GM12891 (cell line): Measurements from ENCODE around the gene HOXD13.

ENCODE experiments used
- DNase-seq: peaks from one replicate; pipeline ENCODE4 v3.0.0; 2011; ENCODE audit warnings: low spot score; ENCODE audit not compliant: insufficient read length
- FAIRE-seq: peaks from 2 replicates; lab custom pipeline; 2011; peaks lifted over from hg19 to GRCh38; lab: Jason Lieb, UNC
- PAX5 ChIP-seq: IDR thresholded peaks from 2 replicates; pipeline ENCODE4 v1.6.1; 2011; ENCODE audit warnings: low read length, moderate library complexity, mild to moderate bottlenecking; ENCODE audit not compliant: insufficient read depth, severe bottlenecking
- POLR2A ChIP-seq: IDR thresholded peaks from 2 replicates; pipeline ENCODE4 v1.6.1; 2011; ENCODE audit warnings: low read depth, low read length, control low read depth
- POLR2AphosphoS5 ChIP-seq: IDR thresholded peaks from 2 replicates; pipeline ENCODE4 v1.6.1; 2011; ENCODE audit warnings: low read depth, low read length, control low read depth
- POU2F2 ChIP-seq: IDR thresholded peaks from 2 replicates; pipeline ENCODE4 v1.6.1; 2011; ENCODE audit warnings: low read depth, mild to moderate bottlenecking, control low read depth, low read length, moderate library complexity
- SPI1 ChIP-seq: IDR thresholded peaks from 2 replicates; pipeline ENCODE4 v1.6.1; 2011; ENCODE audit warnings: low read depth, low read length, control low read depth
- TAF1 ChIP-seq: IDR thresholded peaks from 2 replicates; pipeline ENCODE4 v1.6.1; 2011; ENCODE audit warnings: low read depth, low read length, control low read depth

HOXD13 gene

DNA sequence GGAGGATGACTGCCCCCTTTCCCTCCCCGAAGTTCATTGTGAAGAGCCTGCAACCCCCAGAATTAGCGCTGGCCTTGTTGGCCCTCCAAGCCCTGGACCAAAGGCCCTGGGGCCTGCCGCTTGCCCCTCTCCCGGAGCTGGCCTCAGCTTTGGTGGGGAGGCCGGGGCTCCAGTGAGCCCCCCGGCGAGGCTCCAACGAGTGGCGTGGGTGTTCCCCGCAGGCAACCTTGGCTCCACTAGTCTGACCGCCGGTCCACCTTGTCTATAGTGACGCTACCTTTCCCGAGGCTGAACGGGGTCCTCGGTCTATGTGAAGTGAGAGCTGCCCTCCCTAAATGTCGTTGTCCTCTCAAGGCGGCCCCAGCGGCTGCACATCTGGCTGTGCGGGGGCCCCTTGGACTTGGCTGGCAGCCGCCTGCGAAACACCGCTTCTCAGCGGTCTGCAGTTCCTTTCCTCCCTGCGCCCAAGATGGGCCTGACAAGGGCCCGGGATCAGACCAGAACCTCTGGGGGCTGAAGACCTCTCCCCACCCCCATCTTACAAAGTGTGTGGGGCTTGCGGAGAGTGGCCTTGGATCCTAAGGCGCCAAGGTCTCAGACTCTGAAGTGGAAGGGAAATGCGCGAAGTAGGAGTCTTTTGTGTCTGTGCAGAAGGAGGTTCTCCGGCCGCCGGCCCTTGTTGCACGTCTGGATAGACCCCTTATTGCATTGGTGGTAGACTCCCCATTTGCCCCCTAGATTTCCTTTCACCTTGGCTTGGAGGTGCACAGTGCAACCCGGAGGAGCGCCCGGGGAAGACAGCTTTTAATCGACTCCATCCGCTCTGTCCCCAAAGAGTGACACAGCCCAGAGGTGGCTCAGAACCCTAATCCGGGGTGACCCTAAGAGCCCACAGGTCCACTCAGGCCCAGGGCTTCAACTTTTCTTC is 20.1 kb downstream of the HOXD13 start:
- no peak for DNase-seq
- no peak for FAIRE-seq
- TF ChIP-seq POU2F2 (no peak), POLR2AphosphoS5 (no peak), POLR2A (no peak), SPI1 (no peak), TAF1 (no peak), PAX5 (no peak)

DNA sequence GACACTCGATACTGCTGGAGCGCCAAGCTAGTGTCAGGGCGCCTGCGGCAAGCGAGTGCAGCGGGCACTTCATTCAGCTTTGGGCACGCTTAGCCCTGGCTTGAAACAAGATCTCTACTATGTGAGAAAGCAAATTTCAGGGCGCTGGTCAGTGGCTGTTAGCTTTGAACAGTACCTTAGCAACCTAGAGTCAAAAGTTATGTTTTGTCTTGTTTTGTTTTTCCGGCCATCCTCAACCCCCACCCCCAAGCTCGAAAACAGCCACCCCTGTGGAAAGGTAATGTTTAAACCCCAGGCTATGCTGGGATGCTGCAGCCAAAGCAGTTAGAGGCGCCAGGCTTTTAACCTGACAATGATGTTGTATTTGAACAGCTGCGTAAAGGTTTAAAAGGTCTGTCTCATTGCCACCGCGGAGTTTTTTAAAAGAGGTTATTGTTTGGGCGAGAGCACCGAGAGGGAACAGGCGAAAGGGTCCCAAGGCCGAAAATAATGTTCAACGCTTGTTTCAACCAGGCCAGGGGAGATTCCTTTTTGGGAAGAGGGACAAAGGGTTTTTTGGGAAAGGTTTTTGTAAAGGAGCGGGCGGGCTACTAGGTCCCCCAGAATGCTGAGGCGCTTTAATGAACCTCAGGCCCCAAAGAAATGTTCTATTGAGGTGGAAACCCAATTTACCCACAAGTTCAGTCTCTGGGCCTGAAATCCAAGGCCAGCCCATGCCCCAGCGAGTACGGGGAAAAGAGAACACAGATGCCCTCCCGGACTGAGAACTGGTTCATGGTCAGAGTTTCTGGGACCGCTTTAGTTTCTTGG is 21.8 kb downstream of the HOXD13 start:
- DNase-seq (no peak), FAIRE-seq (no peak)

DNA sequence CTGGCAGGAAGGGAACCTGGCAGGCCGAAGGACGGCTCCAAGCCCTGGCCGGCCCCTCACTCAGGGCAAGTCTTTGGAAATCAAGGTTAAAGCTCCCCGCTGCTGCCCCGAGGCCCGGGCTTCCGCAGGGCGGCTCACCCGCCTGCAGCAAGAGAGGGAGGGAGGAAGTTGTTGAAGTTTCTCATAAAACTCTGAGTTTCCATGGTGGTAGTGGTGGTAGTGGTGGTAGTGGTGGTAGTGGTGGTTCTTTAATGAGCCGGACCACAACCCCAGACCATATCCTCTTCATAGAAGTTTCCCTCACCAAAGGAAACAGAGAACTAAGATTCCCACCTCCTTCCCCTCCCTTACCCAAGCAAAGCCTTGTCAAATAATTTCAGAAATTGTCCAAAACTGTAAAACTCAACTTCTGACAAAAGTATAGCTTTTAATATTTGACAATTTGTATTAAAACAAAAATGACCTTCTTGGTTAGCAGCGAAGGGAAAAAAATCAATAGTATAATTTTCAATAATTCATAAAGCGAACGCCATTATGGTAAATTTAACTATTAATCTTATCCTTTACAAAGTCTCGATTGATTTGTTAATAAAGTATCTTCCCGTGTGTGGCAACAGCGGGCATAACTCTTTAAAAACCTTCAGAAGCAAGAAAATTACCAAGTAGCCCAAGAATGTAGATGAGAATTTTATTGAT is 22.6 kb downstream of the HOXD13 start:
- TF ChIP-seq POLR2AphosphoS5 = no peak
- TF ChIP-seq TAF1 = no peak
- no peak for TF ChIP-seq POLR2A
- no peak for TF ChIP-seq PAX5
- no peak for TF ChIP-seq SPI1
- no peak for TF ChIP-seq POU2F2

More for the DNA sequence above, 21.8 kb downstream of the HOXD13 start:
- TF ChIP-seq POU2F2 (no peak), POLR2AphosphoS5 (no peak)

GRCh38 chr2:176115883-176116813 is 23.6 kb downstream of the HOXD13 start, which contains the start of gene HOXD10:
TSS of gene HOXD10 (plus strand) at chr2:176116778. CDS start at chr2:176116834, 56 bp downstream.
- no peak for FAIRE-seq
- no peak for TF ChIP-seq POLR2A
- no peak for TF ChIP-seq POLR2AphosphoS5
- TF ChIP-seq PAX5 = no peak
- TF ChIP-seq POU2F2 = no peak
- no peak for TF ChIP-seq TAF1
- no peak for TF ChIP-seq SPI1
- DNase-seq = no peak

More for the DNA sequence above, 22.6 kb downstream of the HOXD13 start:
- DNase-seq (no peak), FAIRE-seq (no peak)

GRCh38 chr2:176117162-176117822 is 24.8 kb downstream of the HOXD13 start:
- FAIRE-seq = no peak
- TF ChIP-seq POLR2AphosphoS5 = no peak
- TF ChIP-seq TAF1 = no peak
- no peak for TF ChIP-seq SPI1
- TF ChIP-seq PAX5 = no peak
- no peak for TF ChIP-seq POLR2A
- no peak for TF ChIP-seq POU2F2
- DNase-seq = no peak

DNA sequence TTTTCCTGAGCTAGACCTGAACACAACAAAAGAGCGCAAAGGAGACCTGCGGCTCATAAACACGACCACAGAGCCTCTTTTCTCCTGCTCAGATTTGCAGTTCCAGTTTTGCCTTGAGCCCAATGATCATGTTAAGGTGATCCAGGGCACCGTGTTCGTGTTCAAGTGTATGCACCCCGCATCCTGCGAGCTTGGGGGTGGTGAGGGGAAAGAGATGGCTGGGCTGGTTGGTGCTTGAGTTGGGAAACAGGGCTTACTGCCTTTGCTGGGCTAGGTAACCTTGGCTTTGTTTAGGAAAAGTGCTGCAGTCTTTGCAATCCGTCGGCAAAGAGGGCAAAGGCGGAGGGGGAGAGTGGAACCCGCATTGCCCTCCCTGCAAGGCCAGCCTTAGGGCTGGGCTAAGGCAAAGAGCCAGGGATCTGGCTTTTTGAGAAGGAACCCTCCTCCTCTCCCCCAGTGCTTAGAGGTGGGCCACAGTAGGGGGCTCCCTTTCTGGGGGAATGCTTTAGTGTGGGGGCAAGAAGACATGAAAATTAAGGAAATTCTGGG is 25.4 kb downstream of the HOXD13 start:
- DNase-seq (no peak), FAIRE-seq (no peak)
- TF ChIP-seq POU2F2 (no peak), POLR2A (no peak), PAX5 (no peak), SPI1 (no peak), TAF1 (no peak), POLR2AphosphoS5 (no peak)

DNA sequence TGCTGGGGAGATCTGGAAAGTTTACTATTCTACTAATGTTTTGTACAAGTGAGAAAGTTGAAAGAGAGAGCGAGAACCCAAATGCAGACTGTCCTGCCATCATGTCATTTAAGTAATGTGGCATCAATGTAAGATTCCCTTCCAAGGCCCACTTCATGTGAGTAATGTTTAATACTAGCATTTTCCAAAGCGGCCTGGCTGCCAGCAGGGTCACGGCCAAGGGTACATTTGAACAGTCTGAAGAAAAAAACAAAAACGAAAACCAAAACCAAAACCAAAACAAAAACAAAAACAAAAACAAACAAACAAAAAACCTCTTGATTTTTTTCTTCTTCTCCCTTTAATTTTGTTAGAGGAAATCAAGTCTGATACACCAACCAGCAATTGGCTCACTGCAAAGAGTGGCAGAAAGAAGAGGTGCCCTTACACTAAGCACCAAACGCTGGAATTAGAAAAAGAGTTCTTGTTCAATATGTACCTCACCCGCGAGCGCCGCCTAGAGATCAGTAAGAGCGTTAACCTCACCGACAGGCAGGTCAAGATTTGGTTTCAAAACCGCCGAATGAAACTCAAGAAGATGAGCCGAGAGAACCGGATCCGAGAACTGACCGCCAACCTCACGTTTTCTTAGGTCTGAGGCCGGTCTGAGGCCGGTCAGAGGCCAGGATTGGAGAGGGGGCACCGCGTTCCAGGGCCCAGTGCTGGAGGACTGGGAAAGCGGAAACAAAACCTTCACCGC is 26.2 kb downstream of the HOXD13 start:
- no peak for TF ChIP-seq POLR2AphosphoS5
- TF ChIP-seq SPI1 = no peak
- TF ChIP-seq POLR2A = no peak
- TF ChIP-seq TAF1 = no peak
- TF ChIP-seq POU2F2 = no peak
- TF ChIP-seq PAX5 = no peak
- DNase-seq = no peak
- no peak for FAIRE-seq
